Pons (tissue), 1 donor: Measurements from ENCODE around the gene NUP43.
A peak's percentile ranks its signal among the peaks of the same experiment; 100 is the strongest.
"Not testable (repeated sequence)": the region's sequence is repeated elsewhere in the genome, so short reads cannot be mapped to it uniquely, and the experiment has no call there.

Source experiments
- DNase-seq: peaks from one replicate; pipeline ENCODE4 v3.0.0-alpha.2; 2016; ENCODE audit warnings: low spot score

NUP43 gene

DNA sequence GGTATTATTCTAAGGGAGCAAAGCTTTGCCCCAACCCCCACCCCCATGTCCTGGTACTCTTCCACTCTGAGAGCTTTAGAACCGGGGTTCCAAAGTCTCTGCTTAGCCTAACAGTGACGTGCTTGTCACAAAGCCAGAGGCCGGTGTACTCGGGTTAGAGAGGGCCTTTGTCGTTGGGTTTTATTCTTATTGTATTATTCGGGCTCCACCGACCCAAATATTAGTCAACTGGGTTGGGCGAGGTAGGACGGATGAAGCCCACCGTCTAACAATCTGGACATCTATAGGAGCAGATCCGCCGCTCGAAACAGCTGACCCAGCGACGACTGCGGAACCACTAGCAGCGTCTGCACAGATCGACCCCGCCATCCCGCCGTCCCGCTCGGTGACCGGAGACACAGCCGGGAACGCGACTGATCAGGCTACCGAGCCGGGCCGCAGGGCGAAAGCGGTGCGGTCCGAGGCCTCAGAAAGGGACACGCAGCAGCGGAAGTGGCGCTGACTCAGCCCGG, 2.8 kb upstream of the NUP43 start:
- not testable (repeated sequence) for DNase-seq

DNA sequence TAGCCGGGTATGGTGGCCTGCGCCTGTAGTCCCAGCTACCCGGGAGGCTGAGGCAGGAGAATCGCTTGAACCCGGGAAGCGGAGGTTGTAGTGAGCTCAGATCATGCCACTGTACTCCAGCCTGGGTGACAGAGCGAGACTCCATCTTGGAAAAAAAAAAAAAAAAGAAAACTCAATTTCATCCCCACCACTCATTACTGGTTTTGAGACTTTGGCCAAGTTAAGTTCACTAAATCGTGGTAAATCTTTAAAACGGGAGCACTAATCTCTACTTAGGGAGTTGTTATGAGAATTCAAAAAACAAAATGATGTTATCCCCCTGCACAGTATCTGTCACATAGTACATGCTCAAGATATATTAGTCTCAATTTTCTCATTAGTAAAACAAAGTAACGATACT, 1.1 kb downstream of the NUP43 start:
- DNase-seq: not testable (repeated sequence)

DNA sequence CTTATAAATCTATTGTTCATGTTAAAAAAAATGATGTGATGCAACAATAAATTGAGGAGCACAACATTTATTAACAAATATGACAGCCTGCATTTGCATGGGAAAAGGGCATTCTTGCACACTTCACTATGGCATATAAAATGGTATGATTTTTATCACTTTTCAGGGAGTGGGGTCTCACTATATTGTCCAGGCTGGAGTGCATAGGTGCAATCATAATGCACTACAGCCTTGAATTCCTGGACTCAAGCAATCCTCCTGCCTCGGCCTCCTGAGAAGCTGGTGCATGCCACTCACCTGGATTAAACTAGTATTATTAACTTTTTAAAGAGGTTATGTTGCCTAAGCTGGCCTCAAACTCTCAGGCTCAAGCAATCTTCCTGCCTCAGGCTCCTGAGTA, 11.4 kb downstream of the NUP43 start:
- no peak for DNase-seq

GRCh38 chr6:149733089-149733720, 13.1 kb downstream of the NUP43 start:
- no peak for DNase-seq

- DNase-seq: no peak
Measured at GRCh38 chr6:149729824-149730223, 16.5 kb downstream of the NUP43 start.

- DNase-seq: no peak
Measured at GRCh38 chr6:149728499-149729234, 17.7 kb downstream of the NUP43 start.

GRCh38 chr6:149727793-149728498, 18.4 kb downstream of the NUP43 start:
- peak; percentile 37 for DNase-seq

- no peak for DNase-seq
Measured at GRCh38 chr6:149725785-149726184, 20.5 kb downstream of the NUP43 start.

DNA sequence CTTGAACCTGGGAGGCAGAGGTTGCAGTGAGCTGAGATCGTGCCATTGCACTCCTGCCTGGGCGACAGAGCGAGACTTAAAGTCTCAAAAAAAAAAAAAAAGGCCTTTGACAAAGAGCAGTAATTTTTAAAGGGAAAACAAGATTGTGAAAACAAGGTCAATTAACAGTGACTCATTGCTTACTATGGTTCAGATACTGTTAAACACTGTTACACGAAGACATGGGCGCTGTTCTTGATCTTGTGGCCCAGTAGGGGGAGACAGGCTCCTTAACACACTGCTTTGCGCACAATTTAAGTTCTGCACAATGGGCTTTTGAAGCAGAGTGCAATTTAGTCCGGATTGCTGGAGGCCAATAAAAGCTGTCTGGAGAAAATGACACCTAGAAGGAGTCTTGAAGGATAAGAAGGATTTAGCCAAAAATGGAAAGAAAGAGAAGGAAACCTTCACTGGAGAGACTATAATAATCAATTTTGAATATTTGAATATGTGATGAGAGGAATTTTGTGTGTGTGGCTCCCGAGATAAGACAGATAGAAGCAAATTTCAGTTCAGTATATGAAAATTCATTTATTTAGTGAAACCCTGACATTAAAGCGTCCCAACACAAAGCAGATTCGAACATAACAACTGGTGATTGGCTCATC, 22.4 kb downstream of the NUP43 start:
- peak; percentile 90 for DNase-seq

- no peak for DNase-seq
Measured at GRCh38 chr6:149723262-149723661, 23.1 kb downstream of the NUP43 start.

GRCh38 chr6:149719531-149719930, 26.8 kb downstream of the NUP43 start:
- no peak for DNase-seq

DNA sequence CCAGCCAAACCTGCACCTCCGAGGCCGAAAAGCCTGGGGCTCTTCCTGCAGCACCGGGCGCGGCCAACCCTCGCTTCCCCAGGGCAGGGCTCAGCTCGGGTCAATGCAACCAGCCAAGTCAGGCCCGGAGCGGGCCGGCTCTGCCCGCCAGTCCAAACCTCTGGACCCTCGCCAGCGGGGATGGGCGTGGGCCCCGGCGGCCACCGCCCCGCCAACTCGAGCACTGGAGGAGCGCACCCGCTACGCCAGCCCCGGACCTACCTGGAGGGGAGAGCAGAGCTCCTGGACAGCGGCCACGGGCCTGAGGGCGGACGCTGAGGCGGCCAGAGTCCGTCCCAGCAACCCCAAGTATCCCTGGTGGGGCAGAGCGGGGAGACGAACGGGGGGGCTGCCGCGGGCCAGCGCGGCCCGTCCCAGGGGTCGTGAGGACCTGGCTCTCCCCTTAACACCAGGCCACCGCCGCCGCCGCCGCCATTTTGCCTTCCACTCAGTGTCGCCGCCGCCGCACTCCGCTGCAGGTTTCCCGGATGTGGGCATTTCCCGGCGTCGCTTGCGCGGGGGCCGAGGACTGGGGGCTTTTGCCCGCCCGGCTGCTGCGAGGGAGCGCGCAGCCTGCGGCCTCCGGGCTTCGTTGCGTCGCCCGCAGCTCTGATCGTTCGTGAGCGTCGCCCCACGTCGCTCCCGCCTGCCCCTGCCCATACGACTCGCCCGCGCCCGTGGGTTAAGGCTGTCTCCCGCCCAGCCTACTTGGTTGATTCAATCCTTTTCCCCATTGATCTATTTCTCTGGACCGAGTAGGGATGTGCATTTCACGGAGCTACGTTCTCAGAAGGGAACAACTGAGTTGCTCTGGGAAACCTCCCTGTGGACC, 28.5 kb downstream of the NUP43 start, which contains the start of gene LATS1:
Gene LATS1 (minus strand): TSS at position 514 of the 871 bp plus-strand sequence. CDS start 15,975 bp downstream, outside the sequence.
- DNase-seq: peak; percentile 60

GRCh38 chr6:149717255-149717587, 29.1 kb downstream of the NUP43 start:
- DNase-seq: peak; percentile 48

- DNase-seq: peak; percentile 26
Measured at GRCh38 chr6:149716181-149716963, 30.0 kb downstream of the NUP43 start.

GRCh38 chr6:149714442-149714841, 31.9 kb downstream of the NUP43 start:
- no peak for DNase-seq

- no peak for DNase-seq
Measured at GRCh38 chr6:149711711-149712110, 34.6 kb downstream of the NUP43 start.

DNA sequence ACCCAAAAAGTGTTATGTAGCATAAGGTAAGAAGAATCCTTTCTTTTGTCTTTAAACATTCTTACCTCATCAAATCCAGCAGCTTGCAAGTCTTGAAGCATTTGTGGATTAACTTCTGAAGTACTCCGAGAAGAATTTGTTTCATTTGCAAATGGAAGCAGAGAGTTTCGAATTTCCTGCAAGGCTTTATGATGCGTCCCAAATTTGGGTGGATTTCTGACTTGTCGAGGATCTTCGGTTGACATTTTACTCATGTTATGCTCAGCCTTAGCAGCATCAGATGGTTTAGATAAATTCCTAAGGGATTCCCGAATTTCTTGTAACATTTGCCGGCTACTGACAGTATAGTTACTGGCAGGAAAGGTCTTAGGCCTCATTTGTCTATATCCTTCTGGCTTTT, 44.6 kb downstream of the NUP43 start:
- DNase-seq: no peak

DNA sequence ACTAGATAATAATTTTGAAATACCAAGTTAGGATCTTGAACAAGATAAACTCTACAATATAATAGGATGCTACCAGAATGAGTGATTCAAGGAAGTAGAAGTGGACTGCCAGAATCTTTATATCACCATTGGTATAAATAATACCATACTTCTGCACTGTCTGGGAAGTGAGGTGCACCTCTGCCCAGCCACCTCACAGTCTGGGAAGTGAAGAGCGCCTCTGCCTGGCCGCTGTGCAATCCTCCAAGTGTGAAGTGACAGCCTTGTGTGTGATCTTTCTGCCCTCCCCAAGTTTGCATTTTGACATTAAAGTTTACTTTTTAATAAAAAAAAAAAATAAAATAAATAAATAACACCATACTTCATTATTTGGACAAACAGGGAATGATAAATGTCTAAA, 47.2 kb downstream of the NUP43 start:
- no peak for DNase-seq

GRCh38 chr6:149698175-149698574, 48.2 kb downstream of the NUP43 start:
- no peak for DNase-seq

GRCh38 chr6:149696901-149697300, 49.4 kb downstream of the NUP43 start:
- DNase-seq: no peak

DNA sequence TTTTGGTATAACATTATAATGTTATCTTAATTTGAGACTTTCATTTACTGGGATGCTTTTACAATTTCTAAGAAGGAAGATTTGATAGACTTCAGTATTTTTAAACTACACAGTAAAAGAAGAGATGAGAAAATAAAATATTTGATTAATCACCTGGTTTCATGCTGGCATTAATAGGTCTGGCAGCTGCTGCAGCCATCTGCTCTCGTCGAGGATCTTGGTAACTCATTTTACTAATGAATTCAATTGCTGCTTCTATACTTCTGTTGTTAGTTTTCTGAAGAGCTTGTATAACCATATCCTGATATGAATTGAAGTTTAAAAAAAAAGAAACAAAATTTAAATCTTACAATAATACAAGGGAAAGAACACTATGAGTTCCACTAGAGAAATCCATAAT, 51.4 kb downstream of the NUP43 start:
- DNase-seq: no peak
